SK-N-MC (cell line): ENCODE results near the gene TIGIT.
"Not testable (repeated sequence)": the region's sequence is repeated elsewhere in the genome, so short reads cannot be mapped to it uniquely, and the experiment has no call there.

Experiments
- EZH2 ChIP-seq: fragments of 200-600 bp; sonication (generic); IDR thresholded peaks from one replicate; pipeline ENCODE4 v1.6.1; 2017; ENCODE audit warnings: antibody characterized with exemption
- POLR2AphosphoS5 ChIP-seq: IDR thresholded peaks from 2 replicates; pipeline ENCODE4 v1.6.1; 2012; ENCODE audit warnings: mild to moderate bottlenecking, low read depth, low read length, borderline replicate concordance

DNA sequence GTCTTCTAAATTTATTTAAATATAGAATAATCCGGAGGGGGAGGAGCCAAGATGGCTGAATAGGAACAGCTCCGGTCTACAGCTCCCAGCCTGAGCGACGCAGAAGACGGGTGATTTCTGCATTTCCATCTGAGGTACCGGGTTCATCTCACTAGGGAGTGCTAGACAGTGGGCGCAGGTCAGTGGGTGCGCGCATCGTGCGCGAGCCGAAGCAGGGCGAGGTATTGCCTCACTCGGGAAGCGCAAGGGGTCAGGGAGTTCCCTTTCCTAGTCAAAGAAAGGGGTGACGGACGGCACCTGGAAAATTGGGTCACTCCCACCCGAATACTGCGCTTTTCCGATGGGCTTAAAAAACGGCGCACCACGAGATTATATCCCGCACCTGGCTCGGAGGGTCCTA, 17.0 kb upstream of the TIGIT start:
- TF ChIP-seq POLR2AphosphoS5, EZH2: not testable (repeated sequence)
